RWPE1 (cell line): Measurements from ENCODE around the gene ZFYVE1.

ENCODE experiments used
- CTCF ChIA-PET: fragments of 350-600 bp; sonication (Branson Sonifier 250); formaldehyde crosslinking; extraction: SDS; loops from one replicate; lab custom pipeline; 2021; lab: Yijun Ruan, JAX
- POLR2A ChIA-PET: fragments of 400-600 bp; formaldehyde crosslinking; extraction: SDS; loops from one replicate; lab custom pipeline; 2020; ENCODE audit warnings: antibody characterized with exemption; ENCODE audit not compliant: low non-redundant PET; lab: Yijun Ruan, JAX
- DNase-seq: peaks from one replicate; pipeline ENCODE4 v3.0.0; 2012; ENCODE audit warnings: low spot score
- H3K27ac ChIP-seq: fragments of 450-650 bp; 2 replicates; pipeline ENCODE4 v1.5.1; 2017
- CTCF ChIP-seq: fragments of 450-650 bp; conservative IDR thresholded peaks from 2 replicates; pipeline ENCODE4 v1.5.1; 2017; ENCODE audit warnings: low read depth, mild to moderate bottlenecking

ZFYVE1 gene

DNA sequence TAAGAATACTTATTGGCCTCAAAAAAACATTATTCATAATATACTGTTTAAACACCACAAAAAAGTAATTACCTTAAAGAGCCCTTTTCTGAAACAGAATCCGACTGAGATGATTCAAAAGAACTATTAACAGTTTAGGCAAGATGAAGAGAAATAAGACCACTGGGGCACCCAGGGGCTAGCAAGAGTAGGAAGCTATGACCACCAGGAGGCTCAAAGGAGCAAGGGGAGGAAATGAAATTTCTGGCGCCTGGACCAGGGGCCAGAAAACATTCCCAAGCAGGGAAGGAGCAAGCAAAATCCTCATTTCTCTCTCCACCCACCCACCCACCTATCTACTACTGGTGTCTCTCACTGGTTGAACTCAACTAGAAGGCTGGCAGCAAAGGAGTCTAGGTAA, 106.9 kb downstream of the ZFYVE1 start:
- DNase-seq = no peak
- ChIA-PET CTCF (no interaction called here), POLR2A (no interaction called here)
- TF ChIP-seq CTCF = no peak
- no peak overlapping the region for H3K27ac ChIP-seq
